ENCODE data around the gene SPTLC3. TPM values are rescaled to one million over a fixed set of nuclear protein-coding genes. Genes with fewer than 3 reads are reported as not detected.

Gene SPTLC3
- total RNA-seq, 1 experiment from 2014 or later = 0.03 TPM

GRCh38 chr20:13037727-13038126 is 29.0 kb downstream of the SPTLC3 start:
- no TSS peak for BruUV-seq (replicated peaks)
- CTCF ChIA-PET = no interaction called here
- Histone ChIP-seq H3K36me3 (ENCODE audit: control insufficient read depth, insufficient read depth, low read length) (no peaks in the 10 kb centered on the region), H3K27ac (ENCODE audit: low read length) (no peak overlapping the region), H3K27me3 (ENCODE audit: control insufficient read depth, insufficient read depth, low read length) (no peaks in the 10 kb centered on the region), H3K9me3 (ENCODE audit: control insufficient read depth, insufficient read depth, low read depth, low read length) (no peaks in the 10 kb centered on the region), H3K4me3 (ENCODE audit: low read depth in 2 of 2, low read length in 2 of 2) (no peak overlapping the region), H3K4me1 (ENCODE audit: control insufficient read depth, insufficient read depth, low read length) (no peaks in the 10 kb centered on the region)
- DNase-seq (ENCODE audit: low read depth, low spot score) (no peak), ATAC-seq (no peak)
- intact Hi-C loops (cut with micrococcal nuclease; ENCODE audit: unreplicated experiment) (no loop called here), in situ Hi-C loops (cut with HindIII; ENCODE audit: low pct_unique_long_range_greater_than_20kb, low sequenced_read_pairs) (no loop called here)
- POLR2A ChIA-PET = no interaction called here
- TF ChIP-seq TCF7L2 (IDR thresholded peaks at IDR 0.05; ENCODE audit: low read depth, low read length) = no peak
- TF ChIP-seq, protein P1, sequence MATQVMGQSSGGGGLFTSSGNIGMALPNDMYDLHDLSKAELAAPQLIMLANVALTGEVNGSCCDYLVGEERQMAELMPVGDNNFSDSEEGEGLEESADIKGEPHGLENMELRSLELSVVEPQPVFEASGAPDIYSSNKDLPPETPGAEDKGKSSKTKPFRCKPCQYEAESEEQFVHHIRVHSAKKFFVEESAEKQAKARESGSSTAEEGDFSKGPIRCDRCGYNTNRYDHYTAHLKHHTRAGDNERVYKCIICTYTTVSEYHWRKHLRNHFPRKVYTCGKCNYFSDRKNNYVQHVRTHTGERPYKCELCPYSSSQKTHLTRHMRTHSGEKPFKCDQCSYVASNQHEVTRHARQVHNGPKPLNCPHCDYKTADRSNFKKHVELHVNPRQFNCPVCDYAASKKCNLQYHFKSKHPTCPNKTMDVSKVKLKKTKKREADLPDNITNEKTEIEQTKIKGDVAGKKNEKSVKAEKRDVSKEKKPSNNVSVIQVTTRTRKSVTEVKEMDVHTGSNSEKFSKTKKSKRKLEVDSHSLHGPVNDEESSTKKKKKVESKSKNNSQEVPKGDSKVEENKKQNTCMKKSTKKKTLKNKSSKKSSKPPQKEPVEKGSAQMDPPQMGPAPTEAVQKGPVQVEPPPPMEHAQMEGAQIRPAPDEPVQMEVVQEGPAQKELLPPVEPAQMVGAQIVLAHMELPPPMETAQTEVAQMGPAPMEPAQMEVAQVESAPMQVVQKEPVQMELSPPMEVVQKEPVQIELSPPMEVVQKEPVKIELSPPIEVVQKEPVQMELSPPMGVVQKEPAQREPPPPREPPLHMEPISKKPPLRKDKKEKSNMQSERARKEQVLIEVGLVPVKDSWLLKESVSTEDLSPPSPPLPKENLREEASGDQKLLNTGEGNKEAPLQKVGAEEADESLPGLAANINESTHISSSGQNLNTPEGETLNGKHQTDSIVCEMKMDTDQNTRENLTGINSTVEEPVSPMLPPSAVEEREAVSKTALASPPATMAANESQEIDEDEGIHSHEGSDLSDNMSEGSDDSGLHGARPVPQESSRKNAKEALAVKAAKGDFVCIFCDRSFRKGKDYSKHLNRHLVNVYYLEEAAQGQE (IDR thresholded peaks at IDR 0.05; ENCODE audit: insufficient read depth in 1 of 2, low read depth in 2 of 2, low read length in 1 of 2) = no peak
- TF ChIP-seq POLR2AphosphoS5 (IDR thresholded peaks at IDR 0.05; ENCODE audit: low read depth, low read length) = no peak
- TF ChIP-seq SIN3A (IDR thresholded peaks at IDR 0.05; ENCODE audit: borderline replicate concordance, insufficient read depth, low read depth, low read length) = no peak
- TF ChIP-seq CTCF (IDR thresholded peaks at IDR 0.05) = no peak

DNA sequence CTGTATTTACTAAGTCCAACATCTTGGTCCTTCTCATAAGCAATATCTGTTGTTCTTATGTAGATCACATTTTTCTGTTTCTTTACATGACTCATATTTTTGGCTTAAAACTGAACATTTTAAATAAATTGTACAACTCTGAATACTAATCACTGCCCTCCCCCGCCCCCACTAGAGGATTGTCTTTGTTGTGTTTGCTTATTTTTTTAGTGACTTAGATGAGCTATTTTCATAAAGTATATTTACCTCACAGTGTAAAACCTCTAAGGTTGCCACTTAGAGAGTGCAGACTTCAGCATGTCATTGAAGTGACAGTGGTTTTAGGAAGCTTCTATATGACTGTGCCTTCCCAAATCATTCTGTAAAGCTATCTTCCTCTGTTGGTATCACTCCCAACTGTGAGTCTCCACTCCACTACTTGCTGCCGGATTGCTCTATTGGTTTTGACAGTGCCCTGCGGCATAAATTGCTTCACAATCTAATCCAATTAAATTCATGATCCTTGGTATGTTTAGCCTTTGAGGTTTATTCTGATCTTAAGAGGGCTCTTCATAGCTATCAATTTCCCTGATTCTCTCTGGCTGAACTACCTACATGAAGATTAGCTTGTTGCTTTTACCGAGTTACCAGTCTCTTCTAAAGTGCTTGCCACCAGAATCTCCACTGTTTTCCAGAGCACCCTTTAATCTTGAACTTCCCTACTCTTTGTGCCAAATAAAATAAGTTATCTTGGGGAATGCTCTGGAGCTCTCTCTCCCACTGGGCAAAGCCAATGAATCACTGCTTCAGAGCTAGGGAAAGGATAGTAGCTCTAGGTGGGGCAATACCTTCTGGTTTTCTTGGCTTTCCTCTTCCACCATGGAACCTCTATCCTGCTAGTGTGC is 33.0 kb downstream of the SPTLC3 start:
- TF ChIP-seq, protein P1 (IDR thresholded peaks at IDR 0.05; ENCODE audit: insufficient read depth in 1 of 2, low read depth in 2 of 2, low read length in 1 of 2) = no peak
- TF ChIP-seq SIN3A (IDR thresholded peaks at IDR 0.05; ENCODE audit: borderline replicate concordance, insufficient read depth, low read depth, low read length) (no peak), TCF7L2 (IDR thresholded peaks at IDR 0.05; ENCODE audit: low read depth, low read length) (no peak)
- CTCF ChIA-PET = no interaction called here

More for the DNA sequence above, 33.0 kb downstream of the SPTLC3 start:
- no peaks in the 10 kb centered on the region for H3K9me3 ChIP-seq (ENCODE audit: control insufficient read depth, insufficient read depth, low read depth, low read length)
- BruUV-seq (replicated peaks) = no TSS peak
- no peak overlapping the region for H3K27ac ChIP-seq (ENCODE audit: low read length)
- intact Hi-C loops (cut with micrococcal nuclease; ENCODE audit: unreplicated experiment) (no loop called here), in situ Hi-C loops (cut with HindIII; ENCODE audit: low pct_unique_long_range_greater_than_20kb, low sequenced_read_pairs) (no loop called here)
- H3K27me3 ChIP-seq (ENCODE audit: control insufficient read depth, insufficient read depth, low read length) = no peaks in the 10 kb centered on the region
- ATAC-seq = no peak
- DNase-seq (ENCODE audit: low read depth, low spot score) = no peak
- POLR2A ChIA-PET = no interaction called here
- H3K4me1 ChIP-seq (ENCODE audit: control insufficient read depth, insufficient read depth, low read length) = no peaks in the 10 kb centered on the region
- no peak overlapping the region for H3K4me3 ChIP-seq (ENCODE audit: low read depth in 2 of 2, low read length in 2 of 2)
- no peaks in the 10 kb centered on the region for H3K36me3 ChIP-seq (ENCODE audit: control insufficient read depth, insufficient read depth, low read length)
